Measurements from ENCODE around the gene RABGAP1.

- TF ChIP-seq CTCF (IDR thresholded peaks at IDR 0.05) (no peak), RCOR1 (IDR thresholded peaks at IDR 0.05; ENCODE audit: low read length) (no peak), PBX3 (IDR thresholded peaks at IDR 0.05) (no peak), RAD21 (IDR thresholded peaks at IDR 0.05; ENCODE audit: low read length) (no peak), YY1 (IDR thresholded peaks at IDR 0.05; ENCODE audit: low read depth) (no peak), FOXM1 (IDR thresholded peaks at IDR 0.05; ENCODE audit: low read depth) (no peak), POLR2AphosphoS5 (IDR thresholded peaks at IDR 0.05; ENCODE audit: low read depth, low read length) (no peak), RFX5 (IDR thresholded peaks at IDR 0.05; ENCODE audit: low read length) (no peak), RXRA (IDR thresholded peaks at IDR 0.05; ENCODE audit: borderline replicate concordance, low read depth) (no peak), REST (IDR thresholded peaks at IDR 0.05; ENCODE audit: low read depth, low read length) (no peak), EZH2phosphoT487 (IDR thresholded peaks at IDR 0.05; ENCODE audit: borderline replicate concordance, low read depth) (no peak), NRF1 (IDR thresholded peaks at IDR 0.05; ENCODE audit: low read depth, low read length) (no peak), SMC3 (IDR thresholded peaks at IDR 0.05; ENCODE audit: low read depth, low read length) (no peak)
These were observed 15.1 kb downstream of the RABGAP1 start for GRCh38 chr9:122955961-122956360.
